Adipocyte (in vitro differentiated cells): Measurements from ENCODE around the gene TCERG1L.

Experiments used
- DNase-seq: peaks from one replicate; pipeline ENCODE4 v3.0.0-alpha.2; 2015; ENCODE audit warnings: low read depth
- H3K27me3 ChIP-seq: replicated peaks from 2 replicates; pipeline ENCODE4 v1.7.0; 2013; ENCODE audit warnings: mild to moderate bottlenecking, low read length, moderate library complexity; ENCODE audit not compliant: control insufficient read depth, insufficient read depth
- H3K36me3 ChIP-seq: 2 replicates; pipeline ENCODE4 v1.7.0; 2013; ENCODE audit warnings: low read length, mild to moderate bottlenecking, moderate library complexity; ENCODE audit not compliant: control insufficient read depth, insufficient read depth, severe bottlenecking
- H3K4me1 ChIP-seq: 2 replicates; pipeline ENCODE4 v1.7.0; 2013; ENCODE audit warnings: mild to moderate bottlenecking, low read length, moderate library complexity; ENCODE audit not compliant: control insufficient read depth, insufficient read depth
- H3K4me3 ChIP-seq: 2 replicates; pipeline ENCODE4 v1.7.0; 2013; ENCODE audit warnings: mild to moderate bottlenecking, low read length, moderate library complexity
- H3K9ac ChIP-seq: 2 replicates; pipeline ENCODE4 v1.7.0; 2013; ENCODE audit warnings: mild to moderate bottlenecking, low read length, moderate library complexity
- H3K9me3 ChIP-seq: 2 replicates; pipeline ENCODE4 v1.7.0; 2013; ENCODE audit warnings: mild to moderate bottlenecking, low read length, moderate library complexity; ENCODE audit not compliant: control insufficient read depth

TCERG1L gene

GRCh38 chr10:131257027-131257426 lies 54.5 kb downstream of the TCERG1L start:
- Histone ChIP-seq H3K9ac (no peak overlapping the region), H3K4me3 (no peak overlapping the region), H3K9me3 (no peaks in the 10 kb centered on the region), H3K27me3 (no peaks in the 10 kb centered on the region), H3K4me1 (no peaks in the 10 kb centered on the region), H3K36me3 (no peaks in the 10 kb centered on the region)
- DNase-seq, result no peak

GRCh38 chr10:131254859-131255252 lies 56.7 kb downstream of the TCERG1L start:
- no peaks in the 10 kb centered on the region for H3K4me1 ChIP-seq
- H3K4me3 ChIP-seq, result no peak overlapping the region
- DNase-seq, result no peak
- H3K36me3 ChIP-seq, result no peaks in the 10 kb centered on the region
- no peak overlapping the region for H3K9ac ChIP-seq
- peaks cover 7% of the 10 kb centered on the region for H3K27me3 ChIP-seq
- no peaks in the 10 kb centered on the region for H3K9me3 ChIP-seq

GRCh38 chr10:131253931-131254858 lies 57.3 kb downstream of the TCERG1L start:
- Histone ChIP-seq H3K4me1 (no peaks in the 10 kb centered on the region), H3K9me3 (no peaks in the 10 kb centered on the region), H3K27me3 (peaks cover 7% of the 10 kb centered on the region), H3K4me3 (no peak overlapping the region), H3K9ac (no peak overlapping the region), H3K36me3 (no peaks in the 10 kb centered on the region)
- no peak for DNase-seq

GRCh38 chr10:131252567-131253276 lies 58.8 kb downstream of the TCERG1L start:
- Histone ChIP-seq H3K36me3 (no peaks in the 10 kb centered on the region), H3K4me1 (no peaks in the 10 kb centered on the region), H3K9ac (no peak overlapping the region), H3K4me3 (no peak overlapping the region), H3K9me3 (no peaks in the 10 kb centered on the region), H3K27me3 (peaks cover 7% of the 10 kb centered on the region)
- DNase-seq, result no peak

- no peak overlapping the region for H3K9ac ChIP-seq
- H3K27me3 ChIP-seq, result peaks cover 7% of the 10 kb centered on the region
- no peaks in the 10 kb centered on the region for H3K4me1 ChIP-seq
- no peak for DNase-seq
- no peak overlapping the region for H3K4me3 ChIP-seq
- no peaks in the 10 kb centered on the region for H3K36me3 ChIP-seq
- no peaks in the 10 kb centered on the region for H3K9me3 ChIP-seq
These were observed 60.4 kb downstream of the TCERG1L start for GRCh38 chr10:131251146-131251541.

- Histone ChIP-seq H3K9ac (no peak overlapping the region), H3K36me3 (no peaks in the 10 kb centered on the region), H3K4me1 (no peaks in the 10 kb centered on the region), H3K27me3 (peaks cover 7% of the 10 kb centered on the region), H3K9me3 (no peaks in the 10 kb centered on the region), H3K4me3 (no peak overlapping the region)
- no peak for DNase-seq
These were observed 60.9 kb downstream of the TCERG1L start for GRCh38 chr10:131250454-131251145.

GRCh38 chr10:131249955-131250344 lies 61.6 kb downstream of the TCERG1L start:
- no peak for DNase-seq
- no peak overlapping the region for H3K4me3 ChIP-seq

GRCh38 chr10:131249238-131249954 lies 62.1 kb downstream of the TCERG1L start:
- H3K9ac ChIP-seq, result no peak overlapping the region
- H3K4me1 ChIP-seq, result no peaks in the 10 kb centered on the region
- H3K9me3 ChIP-seq, result no peaks in the 10 kb centered on the region
- no peak overlapping the region for H3K4me3 ChIP-seq
- DNase-seq, result no peak
- peaks cover 7% of the 10 kb centered on the region for H3K27me3 ChIP-seq
- H3K36me3 ChIP-seq, result no peaks in the 10 kb centered on the region

More at GRCh38 chr10:131249955-131250344, 61.6 kb downstream of the TCERG1L start:
- no peak overlapping the region for H3K9ac ChIP-seq
- peaks cover 7% of the 10 kb centered on the region for H3K27me3 ChIP-seq
- no peaks in the 10 kb centered on the region for H3K36me3 ChIP-seq
- no peaks in the 10 kb centered on the region for H3K4me1 ChIP-seq
- H3K9me3 ChIP-seq, result no peaks in the 10 kb centered on the region

GRCh38 chr10:131248376-131249165 lies 63.0 kb downstream of the TCERG1L start:
- Histone ChIP-seq H3K9me3 (no peaks in the 10 kb centered on the region), H3K4me3 (no peak overlapping the region), H3K4me1 (no peaks in the 10 kb centered on the region), H3K36me3 (no peaks in the 10 kb centered on the region), H3K27me3 (peaks cover 7% of the 10 kb centered on the region), H3K9ac (no peak overlapping the region)
- no peak for DNase-seq

- H3K9ac ChIP-seq, result no peak overlapping the region
- H3K9me3 ChIP-seq, result no peaks in the 10 kb centered on the region
- peaks cover 7% of the 10 kb centered on the region for H3K27me3 ChIP-seq
- no peak overlapping the region for H3K4me3 ChIP-seq
- H3K36me3 ChIP-seq, result no peaks in the 10 kb centered on the region
- DNase-seq, result no peak
- H3K4me1 ChIP-seq, result no peaks in the 10 kb centered on the region
These were observed 63.6 kb downstream of the TCERG1L start for GRCh38 chr10:131247873-131248272.
